NB4 (cell line): ENCODE results near the gene SELPLG.

Experiments used
- MYC ChIP-seq: IDR thresholded peaks from 2 replicates; pipeline ENCODE4 v1.6.1; 2011; ENCODE audit warnings: low read depth, low read length
- TF ChIP-seq, protein P1 (sequence below): IDR thresholded peaks from one replicate; pipeline ENCODE4 v1.5.1; 2012; ENCODE audit warnings: low read depth, low read length

DNA sequence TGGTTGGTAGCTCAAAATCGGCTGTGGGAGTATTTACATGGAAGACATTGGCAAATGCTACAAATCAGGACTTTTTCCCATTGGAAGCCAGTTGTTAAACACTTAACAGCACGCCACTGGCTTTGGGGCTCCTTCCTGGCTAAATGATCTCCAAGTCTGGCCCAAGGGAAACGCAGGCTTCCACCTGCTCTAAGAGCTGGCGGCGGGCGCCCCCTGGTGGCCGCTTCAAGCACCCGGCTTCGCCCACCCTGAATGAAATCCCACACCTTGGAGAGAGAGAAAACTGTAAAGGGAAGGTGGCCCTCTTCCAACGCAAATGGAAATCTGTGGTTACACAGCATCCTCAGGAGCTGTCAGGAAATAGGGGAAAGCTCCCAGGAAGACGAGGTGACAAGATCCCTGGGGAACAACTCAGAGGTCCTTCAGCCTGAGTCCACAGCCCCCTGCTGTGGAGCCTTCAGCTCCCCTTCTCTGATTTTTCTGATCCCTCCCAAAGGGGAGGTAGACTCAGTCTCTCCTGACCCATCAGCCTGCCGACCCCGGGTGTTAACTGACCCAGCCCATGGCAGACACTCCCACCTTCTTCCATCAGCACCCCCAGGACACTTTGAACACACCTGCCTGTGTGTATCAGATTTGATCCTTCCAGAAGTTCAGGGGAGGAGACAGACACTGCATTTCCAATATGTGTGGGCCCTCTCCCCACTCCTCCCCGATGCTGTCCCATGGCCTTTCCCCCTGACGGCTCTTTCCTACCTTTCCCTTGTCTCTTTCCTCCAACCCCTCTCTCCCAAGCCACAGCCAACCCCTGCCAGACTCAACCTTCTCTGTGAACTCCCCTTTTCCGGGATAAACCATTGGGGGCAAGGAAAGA lies 15.4 kb downstream of the SELPLG start:
- no peak for TF ChIP-seq MYC
- TF ChIP-seq, protein P1, sequence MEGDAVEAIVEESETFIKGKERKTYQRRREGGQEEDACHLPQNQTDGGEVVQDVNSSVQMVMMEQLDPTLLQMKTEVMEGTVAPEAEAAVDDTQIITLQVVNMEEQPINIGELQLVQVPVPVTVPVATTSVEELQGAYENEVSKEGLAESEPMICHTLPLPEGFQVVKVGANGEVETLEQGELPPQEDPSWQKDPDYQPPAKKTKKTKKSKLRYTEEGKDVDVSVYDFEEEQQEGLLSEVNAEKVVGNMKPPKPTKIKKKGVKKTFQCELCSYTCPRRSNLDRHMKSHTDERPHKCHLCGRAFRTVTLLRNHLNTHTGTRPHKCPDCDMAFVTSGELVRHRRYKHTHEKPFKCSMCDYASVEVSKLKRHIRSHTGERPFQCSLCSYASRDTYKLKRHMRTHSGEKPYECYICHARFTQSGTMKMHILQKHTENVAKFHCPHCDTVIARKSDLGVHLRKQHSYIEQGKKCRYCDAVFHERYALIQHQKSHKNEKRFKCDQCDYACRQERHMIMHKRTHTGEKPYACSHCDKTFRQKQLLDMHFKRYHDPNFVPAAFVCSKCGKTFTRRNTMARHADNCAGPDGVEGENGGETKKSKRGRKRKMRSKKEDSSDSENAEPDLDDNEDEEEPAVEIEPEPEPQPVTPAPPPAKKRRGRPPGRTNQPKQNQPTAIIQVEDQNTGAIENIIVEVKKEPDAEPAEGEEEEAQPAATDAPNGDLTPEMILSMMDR, result peak; percentile 99
